Ishikawa (cell line): Measurements from ENCODE around the gene ACOX2.

ENCODE experiments used
- EGR1 ChIP-seq: IDR thresholded peaks from 2 replicates; pipeline ENCODE4 v1.6.1; 2012
- EP300 ChIP-seq: IDR thresholded peaks from 2 replicates; pipeline ENCODE4 v1.6.1; 2012; ENCODE audit warnings: borderline replicate concordance
- FOXM1 ChIP-seq: IDR thresholded peaks from 2 replicates; pipeline ENCODE4 v1.6.1; 2012; ENCODE audit warnings: low read depth, borderline replicate concordance
- RAD21 ChIP-seq: IDR thresholded peaks from 2 replicates; pipeline ENCODE4 v1.6.1; 2012; ENCODE audit warnings: low read depth
- YY1 ChIP-seq: IDR thresholded peaks from 2 replicates; pipeline ENCODE4 v1.6.1; 2012; ENCODE audit warnings: low read depth
- TF ChIP-seq, protein P1 (sequence below): IDR thresholded peaks from 2 replicates; pipeline ENCODE4 v1.6.1; 2012
- TF ChIP-seq, protein P2 (sequence below): IDR thresholded peaks from 2 replicates; pipeline ENCODE4 v1.6.1; 2012; ENCODE audit warnings: low read depth, mild to moderate bottlenecking

DNA sequence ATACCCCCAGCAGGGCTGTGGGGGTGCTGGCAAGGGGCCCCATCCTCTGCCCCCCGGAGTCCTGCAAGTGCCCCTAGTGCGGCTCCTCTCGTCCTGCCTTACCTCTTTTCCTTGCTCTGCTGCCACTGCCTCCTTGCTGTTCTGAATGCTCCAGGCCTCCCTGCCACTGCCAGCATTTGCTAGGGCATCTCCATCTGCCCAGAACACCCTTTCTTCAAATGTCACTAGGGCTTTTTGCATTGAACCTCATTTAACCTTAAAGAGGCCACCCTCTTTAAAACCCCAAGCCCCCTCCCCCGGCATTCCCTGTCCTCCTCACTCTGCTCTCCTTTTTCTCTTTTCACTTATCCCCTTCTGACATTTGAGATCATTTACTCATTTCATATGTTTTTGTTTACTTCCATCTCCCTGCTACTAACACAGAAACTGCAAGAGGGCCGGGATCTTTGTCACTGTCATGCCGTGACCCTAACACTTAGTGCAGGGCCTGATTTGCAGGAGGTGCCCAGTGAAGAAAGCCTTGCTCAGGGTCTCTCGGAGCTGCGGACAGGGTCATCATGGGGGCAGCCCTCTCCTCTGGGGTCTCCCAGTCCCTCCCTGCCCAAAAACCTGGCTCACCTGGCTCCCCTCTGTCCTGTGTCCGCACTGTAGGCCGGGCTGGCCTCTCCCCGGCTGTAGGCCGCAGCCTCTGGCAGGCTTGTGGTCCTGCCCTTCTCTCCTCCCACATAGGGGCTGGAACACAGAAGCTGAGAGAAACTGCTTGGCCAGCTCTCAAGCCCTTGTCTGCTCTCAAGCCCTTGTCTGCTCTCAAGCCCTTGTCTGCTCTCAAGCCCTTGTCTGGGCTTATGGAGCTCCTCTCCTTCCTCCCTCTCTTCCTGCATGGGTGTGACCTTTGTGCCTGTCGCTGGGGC lies at the start of gene ACOX2:
- TF ChIP-seq EP300, result no peak
- no peak for TF ChIP-seq EGR1
- TF ChIP-seq, protein P1, sequence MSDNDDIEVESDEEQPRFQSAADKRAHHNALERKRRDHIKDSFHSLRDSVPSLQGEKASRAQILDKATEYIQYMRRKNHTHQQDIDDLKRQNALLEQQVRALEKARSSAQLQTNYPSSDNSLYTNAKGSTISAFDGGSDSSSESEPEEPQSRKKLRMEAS, result no peak
- TF ChIP-seq, protein P2, sequence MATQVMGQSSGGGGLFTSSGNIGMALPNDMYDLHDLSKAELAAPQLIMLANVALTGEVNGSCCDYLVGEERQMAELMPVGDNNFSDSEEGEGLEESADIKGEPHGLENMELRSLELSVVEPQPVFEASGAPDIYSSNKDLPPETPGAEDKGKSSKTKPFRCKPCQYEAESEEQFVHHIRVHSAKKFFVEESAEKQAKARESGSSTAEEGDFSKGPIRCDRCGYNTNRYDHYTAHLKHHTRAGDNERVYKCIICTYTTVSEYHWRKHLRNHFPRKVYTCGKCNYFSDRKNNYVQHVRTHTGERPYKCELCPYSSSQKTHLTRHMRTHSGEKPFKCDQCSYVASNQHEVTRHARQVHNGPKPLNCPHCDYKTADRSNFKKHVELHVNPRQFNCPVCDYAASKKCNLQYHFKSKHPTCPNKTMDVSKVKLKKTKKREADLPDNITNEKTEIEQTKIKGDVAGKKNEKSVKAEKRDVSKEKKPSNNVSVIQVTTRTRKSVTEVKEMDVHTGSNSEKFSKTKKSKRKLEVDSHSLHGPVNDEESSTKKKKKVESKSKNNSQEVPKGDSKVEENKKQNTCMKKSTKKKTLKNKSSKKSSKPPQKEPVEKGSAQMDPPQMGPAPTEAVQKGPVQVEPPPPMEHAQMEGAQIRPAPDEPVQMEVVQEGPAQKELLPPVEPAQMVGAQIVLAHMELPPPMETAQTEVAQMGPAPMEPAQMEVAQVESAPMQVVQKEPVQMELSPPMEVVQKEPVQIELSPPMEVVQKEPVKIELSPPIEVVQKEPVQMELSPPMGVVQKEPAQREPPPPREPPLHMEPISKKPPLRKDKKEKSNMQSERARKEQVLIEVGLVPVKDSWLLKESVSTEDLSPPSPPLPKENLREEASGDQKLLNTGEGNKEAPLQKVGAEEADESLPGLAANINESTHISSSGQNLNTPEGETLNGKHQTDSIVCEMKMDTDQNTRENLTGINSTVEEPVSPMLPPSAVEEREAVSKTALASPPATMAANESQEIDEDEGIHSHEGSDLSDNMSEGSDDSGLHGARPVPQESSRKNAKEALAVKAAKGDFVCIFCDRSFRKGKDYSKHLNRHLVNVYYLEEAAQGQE, result no peak
- no peak for TF ChIP-seq RAD21
- no peak for TF ChIP-seq YY1
- no peak for TF ChIP-seq FOXM1
